Colonic mucosa (tissue), 4 donors: ENCODE measurements around the gene MAPK6. TPM values are rescaled to one million over a fixed set of nuclear protein-coding genes. Genes with fewer than 3 reads are reported as not detected.
A peak's percentile ranks its signal among the peaks of the same experiment; 100 is the strongest.

Experiments
- DNase-seq: peaks from one replicate; pipeline ENCODE4 v3.0.0-alpha.2; 2020
- H3K27ac ChIP-seq: fragments of 200-600 bp; one replicate; pipeline ENCODE4 v1.8.0; 2021
- H3K27me3 ChIP-seq: fragments of 200-600 bp; one replicate; pipeline ENCODE4 v1.8.0; 2021
- H3K36me3 ChIP-seq: fragments of 200-600 bp; one replicate; pipeline ENCODE4 v1.8.0; 2021
- H3K4me1 ChIP-seq: fragments of 200-600 bp; one replicate; pipeline ENCODE4 v1.8.0; 2021; ENCODE audit warnings: mild to moderate bottlenecking
- H3K4me3 ChIP-seq: fragments of 200-600 bp; one replicate; pipeline ENCODE4 v1.8.0; 2021
- H3K9ac ChIP-seq, 2 donors: one replicate each; pipeline ENCODE4 v1.7.0; 2013; ENCODE audit warnings: control low read depth in 2 of 2, low read depth in 2 of 2, low read length in 2 of 2
- H3K9me3 ChIP-seq: fragments of 200-600 bp; one replicate; pipeline ENCODE4 v1.8.0; 2021
- CTCF ChIP-seq: fragments of 200-600 bp; IDR thresholded peaks from one replicate; pipeline ENCODE4 v1.8.0; 2022; ENCODE audit warnings: antibody characterized with exemption, mild to moderate bottlenecking
- intact Hi-C: fragments of 100-400 bp; cut with DNase I; formaldehyde crosslinking; loops from one replicate; pipeline ENCODE4 v1.14.1; 2022
- total RNA-seq, 2 donors: library from RNA; stranded (reverse); fragmentation: NEBNext Ultra II Directional in 1 of 2; extraction: Animal tissue kit (Norgen Biotek cat#: 25700) in 1 of 2; gene quantifications; one replicate each; pipeline ENCODE4 v1.2.1, GENCODE V29; 2021
- donor health status: healthy.
- donor health status: DM: no; HTN: no; CAD: no.
- donor health status: DM: no; HTN: no; CAD: no.

Gene MAPK6
- total RNA-seq, 2 donors from 2014 or later: 47.5 to 71.9 TPM

- Histone ChIP-seq H3K9me3 (no peaks in the 10 kb centered on the region), H3K4me1 (no peaks in the 10 kb centered on the region), H3K4me3 (no peak overlapping the region), H3K9ac (no peak overlapping the region), H3K27me3 (no peaks in the 10 kb centered on the region), H3K36me3 (no peaks in the 10 kb centered on the region), H3K27ac (no peak overlapping the region)
- DNase-seq: no peak
- intact Hi-C loops: no loop called here
- no peak for TF ChIP-seq CTCF
These were observed 6.8 kb upstream of the MAPK6 start for GRCh38 chr15:52012210-52012609.

GRCh38 chr15:52013151-52013791 is 5.7 kb upstream of the MAPK6 start:
- Histone ChIP-seq H3K4me1 (no peaks in the 10 kb centered on the region), H3K4me3 (no peak overlapping the region), H3K27ac (no peak overlapping the region), H3K9me3 (no peaks in the 10 kb centered on the region), H3K36me3 (no peaks in the 10 kb centered on the region), H3K27me3 (no peaks in the 10 kb centered on the region), H3K9ac (no peak overlapping the region)
- TF ChIP-seq CTCF: no peak
- intact Hi-C loops: no loop called here
- DNase-seq: no peak

- H3K27ac ChIP-seq: no peak overlapping the region
- H3K4me3 ChIP-seq: no peak overlapping the region
- no peaks in the 10 kb centered on the region for H3K9me3 ChIP-seq
These were observed 4.4 kb upstream of the MAPK6 start for GRCh38 chr15:52014616-52015015.

GRCh38 chr15:52016316-52016715 is 2.7 kb upstream of the MAPK6 start:
- no peak overlapping the region for H3K27ac ChIP-seq
- DNase-seq: no peak
- H3K27me3 ChIP-seq: no peaks in the 10 kb centered on the region
- no peak overlapping the region for H3K4me3 ChIP-seq
- H3K36me3 ChIP-seq: no peaks in the 10 kb centered on the region
- no peak overlapping the region for H3K9ac ChIP-seq
- H3K9me3 ChIP-seq: no peaks in the 10 kb centered on the region
- peaks cover 5% of the 10 kb centered on the region for H3K4me1 ChIP-seq
- TF ChIP-seq CTCF: no peak
- intact Hi-C loops: no loop called here

More at GRCh38 chr15:52014616-52015015, 4.4 kb upstream of the MAPK6 start:
- H3K36me3 ChIP-seq: no peaks in the 10 kb centered on the region
- intact Hi-C loops: no loop called here
- no peak overlapping the region for H3K9ac ChIP-seq
- H3K4me1 ChIP-seq: no peaks in the 10 kb centered on the region
- no peak for TF ChIP-seq CTCF
- H3K27me3 ChIP-seq: no peaks in the 10 kb centered on the region
- DNase-seq: no peak

GRCh38 chr15:52018244-52018643 is 775 bp upstream of the MAPK6 start:
- Histone ChIP-seq H3K27me3 (no peaks in the 10 kb centered on the region), H3K36me3 (no peaks in the 10 kb centered on the region), H3K27ac (no peak overlapping the region), H3K4me3 (no peak overlapping the region), H3K4me1 (peaks cover 6% of the 10 kb centered on the region), H3K9ac (peak overlapping the region in 1 of 2 donors; percentile 71), H3K9me3 (no peaks in the 10 kb centered on the region)
- intact Hi-C loops: no loop called here
- no peak for DNase-seq
- no peak for TF ChIP-seq CTCF
